ENCODE measurements around the gene DCHS1. TPM values are rescaled to one million over a fixed set of nuclear protein-coding genes. Genes with fewer than 3 reads are reported as not detected.

The DCHS1 gene
- polyA plus RNA-seq, 10 donors: 36.7 to 66.6 (median 43.7) TPM

DNA sequence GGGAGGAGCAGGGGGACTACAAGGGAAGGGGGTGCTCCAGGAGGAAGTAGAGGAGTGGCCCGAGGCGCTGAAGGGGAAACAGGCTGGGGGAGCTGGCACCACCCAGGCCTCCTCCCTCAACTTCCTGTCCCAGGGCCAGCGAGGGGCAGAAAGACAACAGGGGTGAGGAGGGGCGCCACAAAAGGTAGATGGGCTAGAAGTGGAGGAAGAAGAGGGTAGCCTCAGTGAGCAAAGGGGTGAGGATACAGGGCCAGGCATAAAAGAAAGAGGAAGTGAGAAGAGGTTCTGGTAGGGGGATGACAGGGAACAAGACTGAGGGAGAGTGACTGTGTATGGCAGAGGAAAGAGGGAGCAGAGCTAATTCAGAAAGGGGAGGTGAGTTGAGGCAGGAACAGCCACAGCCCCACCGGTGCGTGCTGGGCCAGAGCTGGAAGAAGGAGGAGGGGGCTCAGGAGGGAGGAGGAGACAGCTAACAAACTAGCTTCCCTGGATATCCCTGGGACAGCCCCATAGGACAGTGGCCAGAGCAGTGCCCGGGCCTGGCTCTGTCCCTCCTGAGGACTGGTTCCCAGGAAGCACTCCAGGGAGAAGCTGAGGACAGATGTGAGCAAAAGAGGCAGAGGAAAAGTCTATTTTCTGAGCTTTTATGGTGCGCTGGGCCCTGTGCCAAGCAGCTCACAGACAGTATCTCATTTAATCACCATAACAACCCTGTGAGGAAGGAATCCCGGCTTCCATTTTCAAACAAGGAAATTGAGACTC lies 8.5 kb downstream of the DCHS1 start:
- peak; percentile 58 to 92 (median 79) for DNase-seq

DNA sequence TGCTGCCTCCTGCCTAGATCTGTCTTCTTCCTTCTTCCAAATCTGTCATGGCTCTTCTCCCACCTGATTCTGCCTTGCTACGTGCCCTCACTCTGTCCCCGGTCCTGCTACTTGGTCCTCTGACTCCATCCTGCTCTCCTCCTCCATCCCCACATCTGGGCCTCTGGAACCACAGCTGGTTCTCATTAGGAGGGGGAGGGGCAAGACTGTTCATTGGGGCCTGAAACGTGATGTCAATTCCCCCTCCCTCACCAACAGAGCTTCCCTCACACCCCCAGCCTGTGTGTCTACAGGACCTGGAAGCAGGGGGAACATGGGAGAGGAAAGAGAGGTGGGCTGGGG lies 9.1 kb downstream of the DCHS1 start:
- DNase-seq: peak; percentile 90 to 97 (median 93)

DNA sequence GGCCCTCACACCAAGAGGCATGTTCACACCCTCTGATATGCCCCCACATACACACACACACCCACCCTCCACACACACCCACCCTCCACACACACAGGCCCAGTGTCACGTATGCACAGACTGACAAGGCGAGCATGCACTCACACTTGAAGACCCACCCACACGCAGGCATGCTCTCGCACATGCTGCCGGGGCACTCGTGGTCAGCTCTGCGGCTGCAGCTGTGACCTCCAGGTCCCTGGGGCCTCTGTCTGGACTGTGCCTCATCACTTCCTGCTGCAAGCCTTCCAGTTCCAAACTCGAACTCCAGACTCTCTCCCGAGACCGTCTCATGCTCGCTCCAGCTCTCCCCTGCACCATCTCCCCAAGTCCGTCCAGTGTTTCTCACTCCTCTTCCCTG lies 9.5 kb downstream of the DCHS1 start:
- DNase-seq: peak; percentile 65 to 93 (median 82)

DNA sequence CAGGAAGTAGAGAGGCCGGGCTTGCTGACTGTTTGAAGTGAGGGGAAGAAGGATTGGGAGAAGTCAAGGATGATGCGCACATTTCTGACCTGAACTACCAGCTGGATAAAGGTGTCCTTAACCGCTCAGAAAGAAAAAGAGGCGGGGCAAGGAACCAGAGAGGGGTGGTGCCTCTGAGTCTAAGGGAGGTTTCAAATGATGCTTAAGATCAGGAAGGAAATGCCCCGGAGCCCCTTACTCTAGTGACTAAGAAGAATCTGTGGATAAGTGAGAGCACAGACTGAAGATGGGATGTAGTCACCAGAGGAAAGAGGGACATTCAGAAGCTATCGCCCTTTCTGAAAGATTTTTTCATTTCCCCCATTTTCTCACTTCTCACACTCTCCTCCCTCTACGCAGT lies 12.7 kb downstream of the DCHS1 start:
- DNase-seq: no peak

DNA sequence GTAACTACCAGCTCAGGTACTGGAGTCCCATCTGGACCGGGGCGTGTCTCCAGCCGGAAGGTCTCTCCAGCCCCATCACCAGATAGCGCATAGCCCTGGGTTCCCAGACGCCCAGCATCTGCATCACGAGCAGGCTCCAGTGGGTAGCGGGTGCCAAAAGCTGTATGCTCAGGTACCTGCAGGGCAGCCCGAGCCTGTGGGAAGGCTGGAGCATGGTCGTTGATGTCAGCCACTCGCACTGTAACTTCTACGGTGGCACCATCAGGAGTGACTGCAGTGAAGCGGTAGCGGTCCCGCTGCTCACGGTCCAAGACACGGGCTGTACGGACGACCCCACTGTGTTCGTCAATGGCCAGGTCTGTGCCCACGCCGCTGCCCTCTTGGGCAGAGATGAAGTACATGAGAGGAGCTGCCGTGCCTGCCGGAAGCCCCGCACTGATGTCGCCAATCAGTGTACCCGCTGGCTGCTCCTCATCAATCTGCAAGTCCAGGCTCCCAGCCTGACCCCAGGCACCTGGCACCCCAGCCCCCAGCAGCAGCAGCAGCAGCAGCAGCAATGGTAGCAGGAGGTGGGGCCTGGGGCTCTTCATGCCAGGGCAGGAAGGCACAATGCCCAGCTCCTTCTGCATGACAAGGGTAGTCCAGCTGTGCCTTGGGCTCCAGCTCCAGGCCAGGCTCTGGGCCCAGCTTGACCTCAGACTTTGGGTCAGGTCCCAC lies 14.5 kb downstream of the DCHS1 start:
- DNase-seq: no peak

DNA sequence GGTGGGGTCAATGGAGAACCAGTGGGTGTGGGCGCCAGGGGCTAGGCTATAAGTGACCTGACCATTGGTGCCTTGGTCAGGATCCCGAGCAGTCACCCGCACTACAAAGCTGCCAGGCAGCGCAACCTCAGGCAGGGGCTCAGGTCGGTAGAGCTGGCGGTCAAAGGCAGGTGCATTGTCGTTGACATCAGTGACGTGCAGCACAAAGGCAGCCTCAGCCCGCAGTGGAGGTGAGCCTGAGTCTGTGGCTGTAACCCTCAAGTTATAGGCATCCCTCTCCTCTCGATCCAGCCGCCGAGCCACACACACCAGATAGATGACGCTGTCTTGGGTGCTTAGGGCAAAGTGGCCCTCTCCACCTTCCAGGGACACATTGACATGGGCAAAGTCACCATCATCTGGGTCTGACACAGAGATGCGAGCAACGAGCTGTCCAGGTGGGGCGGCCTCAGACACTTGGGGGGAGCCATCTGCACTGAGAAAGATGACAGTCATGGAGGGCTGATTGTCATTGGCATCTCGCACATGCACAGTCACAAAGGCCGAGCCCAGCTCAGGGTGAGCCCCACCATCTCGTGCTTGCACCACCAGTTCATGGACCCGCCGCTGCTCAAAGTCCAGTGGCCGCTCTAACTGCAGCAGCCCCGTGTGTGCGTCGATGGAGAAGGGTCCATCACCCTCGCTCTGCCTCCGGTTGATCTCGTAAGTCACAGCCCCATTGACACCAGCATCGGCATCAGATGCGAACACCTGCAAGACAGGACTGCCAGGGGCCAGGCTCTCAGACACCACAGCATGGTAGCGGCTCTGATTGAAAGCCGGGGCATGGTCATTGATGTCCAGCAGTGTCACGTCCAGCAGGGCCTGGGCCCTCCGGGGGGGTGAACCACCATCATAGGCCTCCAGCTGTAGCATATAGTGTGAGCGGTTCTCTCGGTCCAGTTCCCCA lies 15.3 kb downstream of the DCHS1 start:
- no peak for DNase-seq

DNA sequence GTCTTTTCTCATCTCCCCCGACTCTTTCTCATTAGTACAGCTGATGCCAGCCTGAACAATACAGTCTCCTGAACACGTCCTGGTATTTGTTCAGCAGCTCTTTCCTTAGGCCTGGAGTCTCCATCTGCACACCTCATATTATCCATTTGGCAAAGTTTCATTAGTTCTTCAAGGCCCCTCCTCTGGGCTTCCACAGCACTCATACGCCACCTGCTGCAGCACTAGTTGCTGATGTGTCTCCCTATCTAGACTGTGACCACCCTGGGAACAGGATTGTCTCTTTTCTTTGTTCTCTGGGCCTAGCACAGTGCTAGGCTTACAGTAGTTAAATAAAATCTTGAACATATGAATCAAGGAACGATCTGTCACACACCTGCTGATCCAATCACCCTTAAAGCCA lies 17.2 kb downstream of the DCHS1 start:
- no peak for DNase-seq

DNA sequence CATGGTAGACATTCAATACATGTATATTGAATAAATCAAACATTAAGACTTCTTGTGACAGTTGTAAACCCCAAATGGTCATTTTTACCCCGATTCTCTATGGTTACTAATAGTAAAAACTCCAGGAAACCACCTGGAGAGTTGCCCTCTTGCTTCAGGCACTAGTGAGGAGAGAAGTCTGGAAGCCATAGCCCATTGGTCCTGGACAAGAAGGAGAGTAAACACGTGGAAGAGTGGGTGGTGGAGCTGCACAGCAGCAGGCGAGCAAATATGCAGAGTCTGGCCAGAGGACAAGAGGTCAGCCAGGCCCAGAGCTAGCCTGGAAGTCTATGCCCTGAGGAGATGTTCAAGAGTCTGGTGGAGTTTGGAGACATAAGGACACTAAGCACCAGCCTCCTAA lies 17.7 kb downstream of the DCHS1 start:
- peak in 2 of 3 donors; percentile 53 to 60 for DNase-seq

DNA sequence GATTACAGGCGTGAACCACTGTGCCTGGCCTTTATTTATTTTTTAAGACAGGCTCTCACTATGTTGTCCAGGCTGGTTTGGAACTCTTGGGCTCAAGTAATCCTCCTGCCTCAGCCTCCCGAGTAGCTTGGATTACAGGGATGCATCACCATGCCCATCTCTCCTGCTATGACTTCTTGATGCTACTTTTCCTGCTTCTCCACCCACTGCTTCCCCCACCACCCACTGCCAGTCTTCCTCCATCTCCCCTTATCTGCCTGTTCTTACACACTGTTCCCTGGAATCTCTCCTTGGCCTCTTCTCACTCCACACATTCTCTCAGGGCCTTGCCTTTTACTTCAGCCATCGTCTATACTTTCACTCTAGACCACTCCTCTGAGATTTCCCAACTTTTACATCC lies 19.1 kb downstream of the DCHS1 start:
- no peak for DNase-seq

DNA sequence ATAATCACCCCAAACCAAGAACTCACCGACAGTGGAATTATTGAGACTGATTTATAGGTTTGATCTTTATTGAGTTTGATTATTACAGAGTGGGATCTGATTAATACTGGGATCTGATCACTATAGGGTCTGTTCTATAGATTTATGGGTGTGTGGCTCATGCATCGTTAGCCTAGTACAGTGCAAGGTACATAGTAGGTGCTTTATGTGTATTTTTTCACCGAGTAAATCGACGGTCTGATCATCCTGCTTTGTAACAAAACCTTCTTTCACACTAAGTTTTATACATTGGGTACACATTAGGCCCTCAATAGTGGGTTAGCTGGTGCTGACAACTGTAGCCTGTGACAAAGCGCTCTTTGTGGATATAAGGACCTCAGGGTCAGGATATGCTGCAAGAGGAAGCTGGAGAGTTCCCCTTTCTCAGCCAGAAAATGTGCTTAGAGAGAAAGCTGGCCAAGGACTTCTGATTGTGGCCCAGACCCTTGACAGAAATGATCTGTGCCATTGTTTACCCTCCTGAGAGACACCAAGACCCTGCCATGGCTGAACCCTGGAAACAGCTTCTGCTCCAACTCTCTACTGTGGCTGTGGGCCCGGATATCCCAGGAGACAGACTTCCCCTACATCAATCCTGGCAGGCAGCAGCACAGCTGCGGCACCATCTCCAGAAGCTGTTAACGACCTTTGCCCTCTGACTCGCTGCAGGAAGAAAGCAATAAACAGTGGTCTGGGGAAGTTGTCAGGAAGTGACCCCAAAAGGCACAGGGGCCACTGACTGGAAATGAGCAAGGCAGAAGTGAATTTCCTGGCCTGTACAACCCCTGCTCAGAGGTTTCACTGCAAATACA lies 20.3 kb downstream of the DCHS1 start:
- peak in 1 of 3 donors; percentile 83 for DNase-seq

DNA sequence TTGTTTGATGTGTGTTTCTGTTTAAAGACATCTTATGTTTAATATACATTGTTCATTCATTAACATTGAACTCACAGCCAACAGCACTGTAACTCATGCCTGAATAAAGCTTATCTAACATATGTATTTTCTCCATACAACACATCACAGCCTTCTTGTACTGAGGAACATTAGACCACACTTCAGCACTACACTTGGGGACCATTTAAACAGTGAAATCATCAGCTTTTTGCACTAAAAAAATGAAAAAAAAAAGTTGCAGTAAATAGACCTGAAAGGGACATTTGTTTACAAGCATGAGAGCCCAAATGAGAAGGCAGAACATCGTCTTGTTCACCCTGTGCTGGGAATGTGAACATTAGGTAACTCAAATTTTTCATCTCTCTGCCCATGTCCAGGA lies 21.1 kb downstream of the DCHS1 start:
- DNase-seq: no peak

DNA sequence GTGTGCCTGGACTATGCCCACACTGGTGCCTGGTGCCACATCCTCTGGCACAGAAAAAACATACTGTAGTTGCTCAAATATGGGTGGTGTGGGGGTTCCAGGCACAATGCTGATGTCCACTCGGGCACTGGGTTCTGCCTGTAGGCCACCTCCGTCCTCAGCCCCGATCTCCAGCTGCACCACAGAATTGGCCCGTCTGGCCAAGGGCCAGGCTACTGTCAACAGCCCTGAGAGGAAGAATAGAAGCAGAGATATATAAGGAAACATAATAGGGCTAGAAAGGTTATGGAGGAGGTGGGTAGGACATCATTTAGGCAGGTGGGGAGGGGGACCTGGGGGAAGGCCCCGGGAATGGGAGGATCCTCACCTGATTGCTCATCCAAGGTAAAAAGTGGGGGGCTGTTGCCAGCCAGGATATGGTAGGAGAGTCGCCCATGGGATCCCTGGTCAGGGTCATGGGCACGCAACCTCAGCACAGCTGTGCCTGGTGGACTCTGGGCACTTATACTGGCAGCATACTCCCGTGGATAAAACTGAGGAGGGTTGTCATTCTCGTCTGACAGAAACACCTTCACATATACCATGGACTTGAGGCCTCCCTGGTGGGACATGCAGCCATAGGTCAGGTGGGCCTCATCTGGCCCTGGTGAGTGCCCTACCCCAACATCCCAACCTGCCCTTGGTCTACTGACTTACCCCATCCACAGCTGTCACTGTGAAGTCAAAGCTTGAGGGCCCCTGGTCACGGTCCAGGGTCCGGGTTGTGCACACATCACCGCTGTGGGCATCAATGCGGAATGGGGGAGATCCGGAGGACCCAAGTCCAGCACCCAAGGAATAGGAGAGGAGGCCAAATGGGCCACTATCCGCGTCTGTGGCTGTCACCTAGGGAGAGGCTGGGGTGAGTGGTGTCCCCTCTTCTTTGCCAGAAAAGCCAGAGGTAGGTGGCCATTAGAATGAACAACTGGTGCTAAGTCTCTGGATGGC lies 21.9 kb downstream of the DCHS1 start:
- DNase-seq: no peak

DNA sequence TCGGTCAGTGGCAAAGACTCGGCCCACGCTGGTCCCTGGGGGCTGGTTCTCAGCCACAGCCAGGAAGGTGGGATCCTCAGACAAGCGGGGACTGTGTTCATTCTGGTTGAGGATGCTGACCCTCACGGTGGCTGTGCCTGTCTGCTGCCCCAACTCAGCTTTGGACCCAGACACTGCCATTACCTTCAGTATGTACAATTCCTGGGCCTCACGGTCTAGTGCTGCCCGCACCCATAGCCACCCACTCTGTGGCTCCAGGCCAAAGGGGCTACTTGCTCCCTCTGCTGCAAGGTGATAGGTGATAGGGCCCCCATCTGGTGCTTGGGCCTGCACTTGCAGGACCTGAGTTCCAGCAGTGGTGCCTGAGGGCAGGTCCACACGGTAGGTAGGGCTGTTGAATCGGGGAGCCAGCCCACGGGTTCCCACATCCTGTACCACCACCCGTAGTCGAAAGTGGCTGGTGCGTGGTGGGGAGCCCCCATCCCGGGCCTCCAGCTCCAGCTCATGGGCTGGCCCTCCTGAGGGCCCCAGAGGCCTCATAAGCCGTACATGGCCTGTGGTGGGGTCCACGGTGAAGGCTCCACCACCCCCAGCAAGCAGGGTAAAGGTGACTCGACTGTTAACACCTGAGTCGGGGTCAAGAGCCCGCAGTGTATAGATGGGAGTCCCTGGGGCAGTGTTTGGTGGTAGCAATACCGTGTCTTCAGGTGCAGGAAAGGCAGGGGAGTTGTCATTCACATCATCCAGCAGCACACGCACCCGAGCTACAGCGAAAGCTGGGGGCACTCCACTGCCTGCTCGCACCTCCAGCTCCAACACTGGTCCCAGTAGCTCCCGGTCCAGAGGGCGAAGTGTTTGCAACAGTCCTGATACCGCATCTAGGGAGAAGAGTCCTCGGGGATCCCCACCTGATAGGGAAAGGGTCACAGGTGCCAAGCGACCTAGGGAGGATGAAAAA lies 23.2 kb downstream of the DCHS1 start:
- DNase-seq: no peak

DNA sequence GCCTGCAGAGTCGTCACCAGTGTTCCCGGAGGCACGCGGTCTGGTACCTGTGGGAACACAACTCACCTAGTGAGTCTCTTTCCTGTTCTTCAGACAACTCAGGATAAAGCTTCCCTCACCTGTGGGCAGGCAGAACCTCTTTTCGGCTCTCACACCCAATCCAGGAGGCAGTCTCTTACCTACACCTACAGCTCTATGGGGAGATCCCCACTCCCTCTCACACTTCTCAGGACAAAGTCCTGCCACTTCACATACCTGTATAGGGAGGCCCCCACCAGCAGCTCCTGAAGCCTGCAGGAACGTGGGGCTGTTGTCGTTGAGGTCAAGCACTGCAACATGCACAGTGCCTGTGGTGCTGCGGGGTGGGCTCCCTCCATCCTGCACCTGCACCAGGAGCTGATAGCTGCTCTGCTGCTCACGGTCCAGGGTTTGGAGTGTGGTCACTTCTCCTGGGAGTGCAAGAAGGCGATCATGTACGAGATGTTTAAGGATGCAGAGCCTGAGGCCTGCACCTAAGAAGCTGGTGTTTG lies 24.2 kb downstream of the DCHS1 start:
- no peak for DNase-seq

DNA sequence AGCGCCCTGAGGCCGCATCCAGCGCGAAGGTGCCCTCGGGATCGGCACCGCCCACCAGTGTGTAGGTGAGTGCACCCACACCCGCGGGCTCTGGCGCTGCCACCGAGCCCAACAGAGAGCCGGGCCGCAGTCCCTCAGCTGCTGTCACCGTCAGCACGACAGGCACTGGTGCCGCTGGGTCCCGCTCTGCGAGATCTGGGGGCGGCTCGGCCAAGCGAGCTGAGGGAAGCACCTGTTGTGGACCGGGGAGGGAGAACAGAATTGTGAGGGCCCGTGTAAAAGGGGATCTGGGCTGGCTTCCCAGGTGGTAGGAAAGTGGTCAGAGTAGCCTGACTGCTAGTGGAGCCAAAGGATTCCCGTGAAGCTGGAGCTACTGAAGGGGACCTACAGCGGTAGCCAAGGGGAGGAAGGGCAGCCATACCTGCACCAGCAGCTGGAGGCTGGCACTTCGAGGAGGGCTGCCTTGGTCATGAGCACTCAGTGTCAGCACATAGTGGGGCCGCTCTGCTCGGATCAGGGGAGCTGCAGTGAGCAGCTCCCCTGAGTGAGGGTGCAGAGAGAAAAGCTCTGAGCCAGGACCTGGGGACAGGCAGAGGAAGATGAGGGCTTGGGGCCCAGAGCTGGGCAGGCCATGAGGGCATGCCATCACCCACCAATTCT lies 24.8 kb downstream of the DCHS1 start:
- no peak for DNase-seq

DNA sequence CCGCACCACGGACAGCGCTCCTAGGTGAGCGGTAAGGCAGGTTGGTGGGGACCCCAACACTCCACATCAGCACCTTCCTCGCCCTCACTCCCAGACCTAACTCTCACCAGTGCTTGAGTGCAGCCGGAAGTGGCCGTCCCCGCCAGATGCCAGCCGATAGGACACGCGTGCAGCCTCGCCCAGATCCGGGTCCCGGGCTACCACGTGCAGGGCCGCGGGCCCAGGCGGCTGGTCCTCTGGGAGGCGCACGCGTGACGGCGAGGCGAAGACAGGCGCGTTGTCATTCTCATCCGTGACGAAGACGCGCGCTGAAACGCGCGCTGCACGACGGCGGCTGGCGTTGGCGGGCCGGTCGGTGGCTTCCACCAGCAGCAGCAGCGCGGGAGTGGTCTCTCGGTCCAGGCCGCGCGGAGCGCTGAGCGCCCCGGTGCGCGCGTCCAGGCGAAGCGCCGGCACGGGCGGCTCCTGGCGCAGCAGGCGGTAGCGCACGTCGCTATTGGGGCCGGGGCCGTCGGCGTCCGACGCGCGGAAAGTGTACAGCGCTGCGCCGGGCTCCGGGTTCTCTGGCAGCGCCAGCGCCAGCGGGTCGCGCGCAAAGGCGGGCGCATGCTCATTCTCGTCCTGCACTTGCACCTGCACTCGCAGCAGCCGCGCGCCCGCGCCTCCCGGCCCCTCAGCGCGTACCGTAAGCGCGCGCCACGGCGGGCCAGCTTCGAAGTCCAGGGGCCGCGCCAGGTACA lies 25.5 kb downstream of the DCHS1 start:
- no peak for DNase-seq

DNA sequence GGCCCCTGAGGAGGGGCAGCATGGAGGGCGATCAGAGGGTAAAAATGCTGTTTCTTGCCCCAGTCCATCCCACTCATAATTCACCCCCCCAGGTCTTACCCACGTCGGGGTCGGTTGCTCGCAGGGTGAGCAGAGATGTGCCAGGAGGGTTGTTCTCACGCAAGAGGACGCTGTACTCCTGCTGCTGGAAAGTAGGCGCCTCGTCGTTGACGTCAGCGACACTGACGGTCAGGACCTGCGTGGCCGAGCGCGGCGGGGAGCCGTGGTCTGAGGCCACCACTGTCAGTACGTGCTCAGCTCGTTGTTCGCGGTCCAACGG lies 26.1 kb downstream of the DCHS1 start:
- DNase-seq: no peak

DNA sequence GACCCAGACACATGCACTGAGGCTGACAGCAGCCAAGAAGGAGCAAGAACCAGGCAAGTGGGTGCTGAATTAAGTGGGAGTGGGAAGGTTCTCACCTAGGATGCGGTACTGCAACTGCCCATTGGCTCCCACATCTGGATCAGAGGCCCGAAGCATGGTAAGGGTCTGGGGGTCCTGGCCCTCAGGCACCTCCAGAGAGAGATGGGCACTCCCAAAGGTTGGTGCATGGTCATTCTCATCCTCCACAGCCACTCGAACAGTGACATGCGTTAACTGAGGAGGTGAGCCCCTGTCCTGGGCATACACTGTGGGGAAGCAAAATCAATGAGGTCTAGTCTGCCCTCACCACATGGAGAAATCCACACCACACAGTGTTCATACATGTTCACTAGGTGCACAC lies 27.1 kb downstream of the DCHS1 start:
- no peak for DNase-seq

Measured in muscle of back (tissue), 11 donors.